Loucy (cell line): Measurements from ENCODE around the gene CDNF.

Experiments used
- CTCF ChIP-seq: fragments of 200-600 bp; sonication (generic); conservative IDR thresholded peaks from 2 replicates; pipeline ENCODE4 v1.5.1; 2014; ENCODE audit warnings: mild to moderate bottlenecking, antibody characterized with exemption, low read length
- EZH2phosphoT487 ChIP-seq: fragments of 200-600 bp; IDR thresholded peaks from 2 replicates; pipeline ENCODE4 v1.6.1; 2018; ENCODE audit warnings: antibody characterized with exemption, mild to moderate bottlenecking, moderate library complexity, borderline replicate concordance

DNA sequence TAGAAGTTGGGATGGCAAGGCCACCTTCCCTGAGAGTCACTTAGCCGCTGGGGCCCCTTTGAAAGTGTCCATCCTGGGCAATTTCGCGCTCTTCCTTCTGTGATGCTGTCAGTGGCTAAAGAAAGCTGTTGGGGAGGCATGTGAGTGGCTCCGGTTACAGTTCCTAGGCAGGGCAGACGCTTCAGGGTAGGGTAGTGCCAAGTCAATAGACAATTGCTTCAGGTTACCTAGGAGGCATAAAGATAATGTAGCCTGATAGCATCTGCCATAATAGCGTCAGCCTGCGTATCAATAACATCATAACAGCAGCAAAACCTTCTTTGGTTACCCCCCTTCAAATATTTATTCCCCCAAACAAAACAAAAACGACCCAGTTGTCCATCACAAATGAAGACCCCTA is 63.0 kb downstream of the CDNF start, which contains the start of gene FAM107B:
- TF ChIP-seq CTCF (no peak), EZH2phosphoT487 (no peak)
